ENCODE results near the gene MMAB. TPM values are rescaled to one million over a fixed set of nuclear protein-coding genes. Genes with fewer than 3 reads are reported as not detected.

The MMAB gene
- total RNA-seq, 1 experiment from 2014 or later: 40.1 TPM

DNA sequence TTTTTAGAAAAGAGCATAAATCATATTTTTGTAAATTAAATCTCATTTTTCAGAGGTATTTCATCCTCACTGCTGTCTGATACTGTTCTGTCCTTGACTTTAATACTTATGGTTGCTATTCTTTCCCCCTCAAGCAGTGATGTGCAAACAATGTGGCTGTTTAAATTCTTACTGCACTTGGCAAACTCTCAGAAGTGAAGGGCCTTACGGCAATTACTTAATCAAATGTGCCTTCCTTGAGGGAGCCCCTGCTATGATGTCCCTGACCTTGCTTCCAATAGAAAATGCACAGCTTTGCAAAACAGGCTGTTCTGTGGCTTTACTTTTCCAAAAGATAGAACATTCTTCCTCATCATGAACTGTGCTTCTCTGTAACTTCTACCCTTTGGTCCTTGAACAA lies 60.7 kb downstream of the MMAB start:
- no peak for DNase-seq (ENCODE audit: low read depth)

DNA sequence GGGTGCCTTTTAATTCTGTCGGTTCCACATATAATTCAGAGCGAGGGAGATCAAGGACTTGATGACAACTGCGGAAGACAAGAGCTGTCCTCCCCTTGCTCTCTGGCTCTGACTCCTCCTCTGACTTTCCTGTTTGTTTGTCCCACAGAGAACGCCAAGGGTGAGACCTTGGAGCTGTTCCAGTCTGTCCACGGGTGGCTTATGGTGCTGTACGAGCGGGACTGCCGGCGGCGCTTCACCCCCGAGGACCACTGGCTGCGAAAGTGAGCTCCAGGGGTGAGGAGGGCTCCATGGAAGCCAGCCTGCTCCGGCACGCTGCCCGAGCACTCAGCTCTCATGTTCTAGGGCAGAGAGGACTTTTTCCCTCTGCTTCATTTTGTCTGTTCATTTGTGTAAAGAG lies 63.1 kb downstream of the MMAB start:
- DNase-seq (ENCODE audit: low read depth): no peak

DNA sequence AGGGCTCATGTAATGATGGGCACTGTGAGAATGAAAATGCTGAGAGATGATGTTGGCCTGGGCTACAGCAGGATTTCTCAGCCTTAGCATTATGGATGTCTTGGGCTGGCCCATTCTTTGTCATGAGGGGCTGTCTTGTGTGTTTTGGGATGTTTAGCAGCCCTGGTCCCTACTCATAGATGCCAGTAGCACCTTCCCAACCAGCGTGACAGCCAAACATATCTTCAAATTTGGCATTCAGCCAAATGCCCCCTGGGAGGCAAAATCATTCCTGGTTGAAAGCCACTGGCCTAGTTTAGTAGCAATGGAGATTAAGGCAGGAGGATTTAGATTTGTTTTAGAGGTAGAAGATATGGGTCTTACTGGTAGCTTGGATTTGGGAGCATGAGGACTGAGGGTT lies 69.2 kb downstream of the MMAB start:
- DNase-seq (ENCODE audit: low read depth): peak; percentile 3

Other genes with a start within 250 kb of the MMAB start
- gene MYO1H, start 225.6 kb downstream of the MMAB start, total RNA-seq (2014; rRNA removed; shearing (Covaris generic)): not detected in 2 replicates
- 31.8 and 37.9 TPM in 2 replicates for gene KCTD10, start 96.2 kb downstream of the MMAB start, total RNA-seq (2014; rRNA removed; shearing (Covaris generic))
- gene UBE3B, start 95.9 kb downstream of the MMAB start, total RNA-seq (2014; rRNA removed; shearing (Covaris generic)): 22.0 and 28.5 TPM in 2 replicates
- gene MVK, start 290 bp upstream of the MMAB start, total RNA-seq (2014; rRNA removed; shearing (Covaris generic)): 22.4 and 30.6 TPM in 2 replicates
- 0.89 and 2.1 TPM in 2 replicates for gene FAM222A, start 140.3 kb upstream of the MMAB start, total RNA-seq (2014; rRNA removed; shearing (Covaris generic))